GM12878 (cell line): ENCODE results near the gene MACROD2. TPM values are rescaled to one million over a fixed set of nuclear protein-coding genes. Genes with fewer than 3 reads are reported as not detected.

Source experiments
- ATAC-seq: fragments of 200-7000 bp; cut with Tn5 transposase; 3 replicates; pipeline ENCODE4 v1.9.1; 2020; ENCODE audit warnings: mild to moderate bottlenecking, moderate library complexity
- BruUV-seq: library from RNA; stranded (reverse); fragments of 400-500 nt; replicated peaks from 2 replicates; lab custom pipeline; 2021; lab: Mats Ljungman, UMichigan
- CTCF ChIA-PET: fragments of 300-600 bp; sonication (Branson Sonifier 250); formaldehyde crosslinking; extraction: SDS; loops from one replicate; lab custom pipeline; 2021; ENCODE audit warnings: inconsistent platforms; lab: Yijun Ruan, JAX
- POLR2A ChIA-PET: fragments of 350-600 bp; formaldehyde crosslinking; extraction: SDS; loops from one replicate; lab custom pipeline; 2021; ENCODE audit warnings: inconsistent platforms; lab: Charles Lee
- RAD21 ChIA-PET: fragments of 300-600 bp; sonication (Branson Sonifier 250); formaldehyde crosslinking; loops from one replicate; lab custom pipeline; 2023; ENCODE audit warnings: antibody characterized with exemption; ENCODE audit not compliant: unreplicated experiment; lab: Charles Lee
- SMC1A ChIA-PET: fragments of 300-600 bp; sonication (Branson Sonifier 250); formaldehyde crosslinking; loops from one replicate; lab custom pipeline; 2023; ENCODE audit not compliant: unreplicated experiment, uncharacterized antibody; lab: Charles Lee
- DNase-seq: peaks from one replicate; pipeline ENCODE4 v3.0.0-alpha.2; 2011; ENCODE audit warnings: low read depth, low spot score
- FAIRE-seq: peaks from 3 replicates; lab custom pipeline; 2011; peaks lifted over from hg19 to GRCh38; lab: Jason Lieb, UNC
- H2AFZ ChIP-seq: 2 replicates; pipeline ENCODE4 v1.6.0; 2011; ENCODE audit warnings: low read depth, low read length, control low read depth; ENCODE audit not compliant: control insufficient read depth
- H3K27ac ChIP-seq: 2 replicates; pipeline ENCODE4 v1.5.1; 2011; ENCODE audit warnings: control low read depth; ENCODE audit not compliant: control insufficient read depth, insufficient read depth
- H3K27me3 ChIP-seq, 2 experiments: replicated peaks in 1 of 2; 2 replicates each; pipeline versions ENCODE4 v1.6.0 to v1.6.1; 2011; ENCODE audit warnings: low read length in 1 of 2; ENCODE audit not compliant: control insufficient read depth in 2 of 2, insufficient read depth in 2 of 2
- H3K36me3 ChIP-seq, 2 experiments: 2 replicates each; pipeline ENCODE4 v1.5.1; 2011; ENCODE audit warnings: low read length in 1 of 2; ENCODE audit not compliant: control insufficient read depth in 2 of 2, insufficient read depth in 2 of 2
- H3K4me1 ChIP-seq: 2 replicates; pipeline ENCODE4 v1.6.1; 2011; ENCODE audit warnings: mild to moderate bottlenecking, low read length, moderate library complexity, mixed read lengths; ENCODE audit not compliant: control insufficient read depth, insufficient read depth
- H3K4me2 ChIP-seq: 2 replicates; pipeline ENCODE4 v1.6.0; 2011; ENCODE audit warnings: control low read depth; ENCODE audit not compliant: control insufficient read depth, insufficient read depth
- H3K4me3 ChIP-seq: fragments of 200-600 bp; sonication (generic); 2 replicates; pipeline ENCODE4 v1.5.1; 2016
- H3K79me2 ChIP-seq: 2 replicates; pipeline ENCODE4 v1.6.0; 2011; ENCODE audit warnings: low read length; ENCODE audit not compliant: control insufficient read depth, insufficient read depth
- H3K9ac ChIP-seq: 2 replicates; pipeline ENCODE4 v1.8.0; 2011; ENCODE audit warnings: low read length, control low read depth, mixed read lengths; ENCODE audit not compliant: control insufficient read depth, insufficient read depth
- H3K9me3 ChIP-seq: replicated peaks from 3 replicates; pipeline ENCODE4 v1.5.1; 2011; ENCODE audit warnings: mild to moderate bottlenecking, low read length; ENCODE audit not compliant: control insufficient read depth, insufficient read depth
- H4K20me1 ChIP-seq: 2 replicates; pipeline ENCODE4 v1.6.0; 2011; ENCODE audit not compliant: control insufficient read depth, insufficient read depth
- EED ChIP-seq: sonication (generic); IDR thresholded peaks from 2 replicates; pipeline ENCODE4 v1.6.1; 2016; ENCODE audit warnings: antibody characterized with exemption, low read depth
- SMC3 ChIP-seq: IDR thresholded peaks from 2 replicates; pipeline ENCODE4 v1.6.1; 2011; ENCODE audit warnings: low read length, improper control_type of control experiment, borderline replicate concordance
- STAT3 ChIP-seq: IDR thresholded peaks from 2 replicates; pipeline ENCODE4 v1.6.1; 2011; ENCODE audit warnings: low read depth, low read length, improper control_type of control experiment
- WGBS: methylation state at CpG from one replicate; pipeline ENCODE4 v1.1.6; 2016; ENCODE audit warnings: low lambda C conversion rate; ENCODE audit not compliant: insufficient replicate concordance, insufficient coverage; ENCODE audit errors: missing lambda C conversion rate; 5-methylcytosine and 5-hydroxymethylcytosine counted together
- in situ Hi-C: fragments of 300-500 bp; cut with MboI; formaldehyde crosslinking; loops from 9 replicates; pipeline ENCODE4 v1.14.3; 2018; ENCODE audit warnings: mixed read lengths
- intact Hi-C: fragments of 100-400 bp; cut with micrococcal nuclease; formaldehyde crosslinking; loops from one replicate; pipeline ENCODE4 v1.14.2; 2022; ENCODE audit not compliant: unreplicated experiment
- polyA plus RNA-seq, 11 experiments: library from polyadenylated mRNA; depleted of rRNA in 4 of 11; unstranded in 6 of 11; stranded (reverse) in 5 of 11; fragments of >200 nt; fragmentation: Nextera tagmentation in 4 of 11; fragmentation: Illumina TruSeq in 1 of 11; extraction: Ambion mirVana in 4 of 11; extraction: Trizol in 1 of 11; gene quantifications; 1 replicate in 1 of 11; 2 replicates in 10 of 11; pipeline versions ENCODE4 v1.2.1 to v1.2.3, GENCODE V29; 2011 to 2016; ENCODE audit warnings: inconsistent platforms in 2 of 11, missing spikeins in 2 of 11, low read depth in 1 of 11
- total RNA-seq, 4 experiments: library from RNA; depleted of rRNA in 3 of 4; stranded (reverse); fragments of >200 nt in 3 of 4; fragmentation: Illumina TruSeq in 1 of 4; extraction: Trizol in 1 of 4; gene quantifications; 2 replicates each; pipeline versions ENCODE4 v1.2.1 to v1.2.3, GENCODE V29; 2013 to 2021
- TF ChIP-seq, protein P1 (sequence below): fragments of 450-650 bp; formaldehyde crosslinking; IDR thresholded peaks from 2 replicates; pipeline ENCODE4 v1.5.0; 2022; ENCODE audit warnings: mild to moderate bottlenecking, missing genetic modification characterization

The MACROD2 gene
- total and polyA plus RNA-seq, 10 of the 15 experiments (the other 5 are each of a cell fraction or from before 2014, with no cell fraction given): 1.1 to 21.5 (median 2.2) TPM

DNA sequence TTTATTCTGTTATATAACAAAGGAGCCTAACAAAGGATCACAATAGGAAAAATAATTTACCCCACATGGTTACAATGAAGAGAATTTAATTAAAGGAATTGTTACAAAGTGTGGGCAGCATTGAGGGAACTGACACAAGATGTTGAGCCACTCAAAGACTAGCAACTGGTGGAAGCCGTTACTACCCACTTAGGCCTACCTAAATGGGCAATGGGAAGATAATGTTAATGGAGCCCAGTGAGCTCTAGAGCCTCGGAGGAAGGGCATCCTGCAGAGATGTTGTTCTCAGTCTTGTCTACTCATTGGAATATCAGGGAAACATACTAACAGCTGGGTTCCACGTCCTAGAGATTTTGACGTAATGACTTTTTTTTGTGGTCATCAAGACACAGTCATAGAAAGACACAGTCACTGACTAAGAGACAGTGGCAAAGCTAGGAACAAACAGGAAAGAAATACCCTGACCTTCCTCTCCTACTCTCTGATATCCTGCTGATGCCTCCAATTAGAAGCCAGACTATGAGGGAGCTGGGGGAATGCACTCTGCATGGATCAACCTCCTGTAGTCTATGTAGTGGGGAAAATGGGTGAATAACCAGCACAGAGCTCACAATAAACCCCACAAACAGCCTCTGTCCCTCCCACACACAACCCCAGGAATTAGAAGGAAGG lies 865.8 kb downstream of the MACROD2 start:
- CTCF ChIA-PET: no interaction called here
- 95% methylated on average over 4 of the region's 4 CpGs for WGBS
- in situ Hi-C loops (no loop called here), intact Hi-C loops (no loop called here)
- TF ChIP-seq EED: no peak
- TF ChIP-seq, protein P1, sequence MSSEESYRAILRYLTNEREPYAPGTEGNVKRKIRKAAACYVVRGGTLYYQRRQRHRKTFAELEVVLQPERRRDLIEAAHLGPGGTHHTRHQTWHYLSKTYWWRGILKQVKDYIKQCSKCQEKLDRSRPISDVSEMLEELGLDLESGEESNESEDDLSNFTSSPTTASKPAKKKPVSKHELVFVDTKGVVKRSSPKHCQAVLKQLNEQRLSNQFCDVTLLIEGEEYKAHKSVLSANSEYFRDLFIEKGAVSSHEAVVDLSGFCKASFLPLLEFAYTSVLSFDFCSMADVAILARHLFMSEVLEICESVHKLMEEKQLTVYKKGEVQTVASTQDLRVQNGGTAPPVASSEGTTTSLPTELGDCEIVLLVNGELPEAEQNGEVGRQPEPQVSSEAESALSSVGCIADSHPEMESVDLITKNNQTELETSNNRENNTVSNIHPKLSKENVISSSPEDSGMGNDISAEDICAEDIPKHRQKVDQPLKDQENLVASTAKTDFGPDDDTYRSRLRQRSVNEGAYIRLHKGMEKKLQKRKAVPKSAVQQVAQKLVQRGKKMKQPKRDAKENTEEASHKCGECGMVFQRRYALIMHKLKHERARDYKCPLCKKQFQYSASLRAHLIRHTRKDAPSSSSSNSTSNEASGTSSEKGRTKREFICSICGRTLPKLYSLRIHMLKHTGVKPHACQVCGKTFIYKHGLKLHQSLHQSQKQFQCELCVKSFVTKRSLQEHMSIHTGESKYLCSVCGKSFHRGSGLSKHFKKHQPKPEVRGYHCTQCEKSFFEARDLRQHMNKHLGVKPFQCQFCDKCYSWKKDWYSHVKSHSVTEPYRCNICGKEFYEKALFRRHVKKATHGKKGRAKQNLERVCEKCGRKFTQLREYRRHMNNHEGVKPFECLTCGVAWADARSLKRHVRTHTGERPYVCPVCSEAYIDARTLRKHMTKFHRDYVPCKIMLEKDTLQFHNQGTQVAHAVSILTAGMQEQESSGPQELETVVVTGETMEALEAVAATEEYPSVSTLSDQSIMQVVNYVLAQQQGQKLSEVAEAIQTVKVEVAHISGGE: no peak
- no peak for TF ChIP-seq STAT3
- no peak for TF ChIP-seq SMC3
- H3K4me2 ChIP-seq: no peak overlapping the region
- no peak for DNase-seq
- SMC1A ChIA-PET: interaction anchor here (0.9 kb wide), 2 partner anchors 19 kb away, joined by 3 read pairs; no protein-coding TSS in a partner anchor
- no peak for FAIRE-seq
- no peak overlapping the region for H3K4me3 ChIP-seq
- H3K9ac ChIP-seq: no peak overlapping the region
- RAD21 ChIA-PET: interaction anchor here (0.7 kb wide), 1 partner anchor 115 kb away, joined by 3 read pairs; no protein-coding TSS in a partner anchor
- no TSS peak for BruUV-seq
- H4K20me1 ChIP-seq: no peaks in the 10 kb centered on the region
- H3K9me3 ChIP-seq: no peaks in the 10 kb centered on the region; the same call in 2 of the 3 replicates
- H2AFZ ChIP-seq: peak overlapping the region; percentile 15; the same call in 1 of the 2 replicates
- no peak overlapping the region for H3K27ac ChIP-seq
- H3K4me1 ChIP-seq: peaks cover 9% of the 10 kb centered on the region
- H3K36me3 ChIP-seq: no peaks in the 10 kb centered on the region
- peak; percentile 17; the same call in 2 of the 3 replicates for ATAC-seq
- H3K79me2 ChIP-seq: no peaks in the 10 kb centered on the region
- POLR2A ChIA-PET: no interaction called here
- no peaks in the 10 kb centered on the region for H3K27me3 ChIP-seq
